Activated naive CD8-positive, alpha-beta T cell (primary cell): ENCODE data around the gene ORAI1.
"Not testable (repeated sequence)": the region's sequence is repeated elsewhere in the genome, so short reads cannot be mapped to it uniquely, and the experiment has no call there.

Experiments used
- H3K27ac Mint-ChIP-seq: one replicate; pipeline ENCODE4 v1.8.0; 2021; ENCODE audit warnings: mixed read lengths
- H3K27me3 Mint-ChIP-seq: one replicate; pipeline ENCODE4 v1.8.0; 2021; ENCODE audit warnings: mixed read lengths
- H3K36me3 Mint-ChIP-seq: one replicate; pipeline ENCODE4 v1.8.0; 2021; ENCODE audit warnings: mixed read lengths
- H3K4me1 Mint-ChIP-seq: one replicate; pipeline ENCODE4 v1.8.0; 2021; ENCODE audit warnings: low read depth, mixed read lengths
- H3K4me3 Mint-ChIP-seq: one replicate; pipeline ENCODE4 v1.8.0; 2021; ENCODE audit warnings: mild to moderate bottlenecking, mixed read lengths
- H3K9me3 Mint-ChIP-seq: one replicate; pipeline ENCODE4 v1.8.0; 2021; ENCODE audit warnings: low read depth, mixed read lengths

Gene ORAI1

DNA sequence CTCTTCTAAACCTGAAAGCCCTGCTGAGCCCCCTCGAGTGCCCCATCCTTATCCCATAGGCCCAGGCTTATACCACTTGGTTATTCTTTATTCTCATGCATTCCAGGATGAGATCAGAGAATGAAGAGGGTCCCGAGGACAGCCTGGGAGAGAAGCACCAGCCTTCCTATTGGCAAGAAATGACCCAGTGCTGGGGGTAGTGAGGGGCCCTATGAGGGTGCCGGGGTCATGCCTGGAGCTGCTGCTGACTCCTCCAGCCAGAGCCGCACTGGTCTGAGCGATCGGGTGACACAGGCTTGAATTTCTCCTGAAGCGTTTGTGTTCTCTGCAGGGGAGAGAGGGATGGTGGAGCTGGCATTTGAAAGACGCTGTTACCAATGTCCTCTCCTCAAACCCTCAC, 25.0 kb downstream of the ORAI1 start:
- Mint-ChIP-seq H3K27ac (no peak overlapping the region), H3K4me3 (no peak overlapping the region), H3K36me3 (peaks cover 2% of the 10 kb centered on the region), H3K9me3 (no peaks in the 10 kb centered on the region), H3K4me1 (peaks cover 25% of the 10 kb centered on the region), H3K27me3 (no peaks in the 10 kb centered on the region)

- no peaks in the 10 kb centered on the region for H3K9me3 Mint-ChIP-seq
- H3K4me1 Mint-ChIP-seq = peaks cover 34% of the 10 kb centered on the region
- H3K27me3 Mint-ChIP-seq = no peaks in the 10 kb centered on the region
- H3K36me3 Mint-ChIP-seq = peaks cover 2% of the 10 kb centered on the region
- H3K4me3 Mint-ChIP-seq = no peak overlapping the region
- H3K27ac Mint-ChIP-seq = no peak overlapping the region
Observed at GRCh38 chr12:121652767-121653497, 26.6 kb downstream of the ORAI1 start.

DNA sequence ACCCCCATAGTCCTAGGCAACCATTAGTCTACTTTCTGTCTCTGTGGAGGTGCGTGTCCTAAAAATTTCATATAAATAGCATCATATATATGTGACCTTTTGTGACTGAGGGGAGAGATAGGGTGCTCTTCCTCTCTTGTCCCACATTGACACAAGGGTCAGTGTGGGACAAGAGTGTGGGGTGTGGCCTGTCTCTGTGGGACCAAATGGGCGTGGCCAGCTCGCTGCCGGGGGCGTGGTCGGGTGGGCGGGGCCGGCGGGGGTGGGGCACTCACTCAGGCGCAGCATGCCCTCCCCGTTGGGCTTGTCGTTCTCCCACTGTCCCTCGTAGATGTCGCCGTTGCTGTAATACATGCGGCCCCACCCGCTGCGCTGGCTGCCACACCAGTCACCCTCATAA, 27.7 kb downstream of the ORAI1 start:
- Mint-ChIP-seq H3K27me3 (no peaks in the 10 kb centered on the region), H3K36me3 (peaks cover 2% of the 10 kb centered on the region), H3K4me1 (peaks cover 41% of the 10 kb centered on the region), H3K4me3 (no peak overlapping the region), H3K9me3 (no peaks in the 10 kb centered on the region), H3K27ac (no peak overlapping the region)

DNA sequence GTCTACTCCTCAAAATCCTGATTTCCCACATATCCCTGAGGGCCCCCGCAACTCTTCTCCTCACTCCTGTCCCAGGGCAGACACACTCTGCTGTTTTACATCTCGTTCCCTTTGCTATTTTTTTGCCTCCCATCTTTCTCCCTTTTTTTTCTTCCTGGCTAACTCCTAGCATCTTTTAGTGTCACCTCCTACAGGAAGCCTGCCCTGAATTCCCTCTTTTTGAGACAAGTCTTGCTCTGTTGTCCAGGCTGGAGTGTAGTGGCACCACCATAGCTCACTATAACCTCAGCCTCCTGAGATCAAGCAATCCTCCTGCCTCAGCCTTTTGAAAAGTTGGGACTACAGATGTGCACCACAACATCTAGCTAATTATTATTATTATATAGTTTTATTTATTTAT, 29.8 kb downstream of the ORAI1 start:
- H3K4me1 Mint-ChIP-seq = peaks cover 44% of the 10 kb centered on the region

DNA sequence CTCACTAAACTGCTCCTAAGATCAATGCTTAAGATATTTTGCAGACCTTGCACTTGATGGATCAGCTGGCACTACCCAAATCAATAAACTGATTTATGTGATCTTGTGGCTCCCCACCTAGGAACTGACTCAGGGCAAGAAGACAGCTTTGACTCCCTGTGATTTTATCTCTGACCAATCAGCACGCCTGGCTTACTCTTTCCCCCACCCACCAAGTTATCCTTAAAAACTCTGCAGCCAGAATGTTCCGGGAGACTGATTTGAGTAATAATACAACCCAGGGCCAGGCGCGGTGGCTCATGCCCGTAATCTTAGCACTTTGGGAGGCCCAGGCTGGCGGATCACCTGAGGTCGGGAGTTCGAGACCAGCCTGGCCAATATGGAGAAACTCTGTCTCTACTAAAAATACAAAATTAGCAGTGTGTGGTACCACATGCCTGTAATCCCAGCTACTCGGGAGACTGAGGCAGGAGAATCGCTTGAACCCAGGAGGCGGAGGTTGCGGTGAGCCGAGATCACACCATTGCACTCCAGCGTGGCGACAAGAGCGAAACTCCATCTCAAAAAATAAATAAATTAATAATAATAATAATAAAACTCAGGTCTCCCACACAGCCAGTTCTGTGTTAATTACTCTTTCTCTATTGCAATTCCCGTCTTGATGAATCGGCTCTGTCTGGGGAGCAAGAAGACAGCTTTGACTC, 31.1 kb downstream of the ORAI1 start:
- H3K4me1 Mint-ChIP-seq = peaks cover 56% of the 10 kb centered on the region
- peak overlapping the region; percentile 72 for H3K27ac Mint-ChIP-seq
- H3K36me3 Mint-ChIP-seq = peaks cover 2% of the 10 kb centered on the region
- no peaks in the 10 kb centered on the region for H3K9me3 Mint-ChIP-seq
- H3K27me3 Mint-ChIP-seq = no peaks in the 10 kb centered on the region
- H3K4me3 Mint-ChIP-seq = peak overlapping the region; percentile 33

More for the DNA sequence above, 29.8 kb downstream of the ORAI1 start:
- H3K4me3 Mint-ChIP-seq = no peak overlapping the region
- peaks cover 2% of the 10 kb centered on the region for H3K36me3 Mint-ChIP-seq
- no peaks in the 10 kb centered on the region for H3K9me3 Mint-ChIP-seq
- no peaks in the 10 kb centered on the region for H3K27me3 Mint-ChIP-seq
- H3K27ac Mint-ChIP-seq = no peak overlapping the region

DNA sequence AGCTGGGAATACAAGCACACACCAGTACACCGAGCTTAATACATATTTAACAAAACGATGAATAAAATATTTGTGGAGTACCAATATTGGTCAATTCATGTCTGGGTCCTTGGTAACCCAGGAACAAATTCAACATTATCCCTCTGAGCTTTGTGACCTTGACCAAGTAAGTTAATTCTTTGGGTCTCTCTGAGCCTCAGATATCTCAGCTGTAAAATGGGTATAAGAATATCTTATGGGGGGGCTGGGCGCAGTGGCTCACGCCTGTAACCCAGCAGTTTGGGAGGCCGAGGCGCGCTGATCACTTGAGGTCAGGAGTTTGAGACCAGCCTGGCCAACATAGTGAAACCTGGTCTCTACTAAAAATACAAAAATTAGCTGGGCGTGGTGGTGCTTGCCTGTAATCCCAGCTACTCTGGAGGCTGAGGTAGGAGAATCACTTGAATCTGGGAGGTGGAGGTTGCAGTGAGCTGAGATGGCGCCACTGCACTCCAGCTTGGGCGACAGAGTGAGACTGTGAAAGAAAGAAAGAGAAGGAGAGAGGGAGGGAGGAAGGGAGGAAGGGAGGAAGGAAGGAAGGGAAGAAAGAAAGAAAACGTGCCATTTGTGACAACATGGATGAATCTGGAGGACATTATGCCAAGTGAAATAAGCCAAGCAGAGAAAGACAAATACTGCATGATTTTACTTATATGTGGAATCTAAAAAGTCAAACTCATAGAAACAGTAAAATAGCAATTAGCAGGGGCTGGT, 35.2 kb downstream of the ORAI1 start:
- peak overlapping the region; percentile 66 for H3K27ac Mint-ChIP-seq
- not testable (repeated sequence) for H3K36me3 Mint-ChIP-seq, H3K9me3 Mint-ChIP-seq, H3K4me3 Mint-ChIP-seq, H3K27me3 Mint-ChIP-seq
- peaks cover 81% of the 10 kb centered on the region for H3K4me1 Mint-ChIP-seq

- Mint-ChIP-seq H3K9me3 (no peaks in the 10 kb centered on the region), H3K4me3 (peak overlapping the region; percentile 89), H3K36me3 (no peaks in the 10 kb centered on the region), H3K4me1 (peaks cover 74% of the 10 kb centered on the region), H3K27ac (peak overlapping the region; percentile 95), H3K27me3 (no peaks in the 10 kb centered on the region)
Observed at GRCh38 chr12:121663610-121663929, 37.2 kb downstream of the ORAI1 start.

GRCh38 chr12:121666829-121667228, 40.5 kb downstream of the ORAI1 start:
- not testable (repeated sequence) for H3K4me3 Mint-ChIP-seq, H3K36me3 Mint-ChIP-seq, H3K27me3 Mint-ChIP-seq, H3K9me3 Mint-ChIP-seq
- peaks cover 56% of the 10 kb centered on the region for H3K4me1 Mint-ChIP-seq
- peak overlapping the region; percentile 85 for H3K27ac Mint-ChIP-seq

- Mint-ChIP-seq H3K27me3 (no peaks in the 10 kb centered on the region), H3K27ac (peak overlapping the region; percentile 72), H3K4me1 (peaks cover 52% of the 10 kb centered on the region), H3K9me3 (no peaks in the 10 kb centered on the region), H3K36me3 (no peaks in the 10 kb centered on the region), H3K4me3 (no peak overlapping the region)
Observed at GRCh38 chr12:121668750-121669520, 42.6 kb downstream of the ORAI1 start.

DNA sequence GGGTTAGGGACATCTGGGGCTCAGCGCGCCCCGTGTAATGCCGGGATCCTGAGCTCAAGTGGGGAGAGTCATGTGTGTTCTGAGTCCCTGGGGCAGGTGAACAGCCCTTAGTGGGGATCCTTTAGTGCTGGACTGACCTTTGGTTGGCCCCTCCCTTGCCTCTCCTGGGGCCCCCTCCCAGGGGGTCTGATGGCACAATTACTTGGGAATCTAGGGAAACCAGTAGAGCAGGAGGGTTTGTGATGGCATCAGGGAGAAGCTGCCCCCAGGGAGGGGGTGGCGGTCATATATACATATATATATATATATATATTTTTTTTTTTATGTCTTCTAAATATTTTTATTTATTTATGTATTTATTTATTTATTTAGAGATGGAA, 43.2 kb downstream of the ORAI1 start, which contains the start of gene MORN3:
Gene MORN3, minus strand, starts transcription at position 134 of the 380 bp plus-strand sequence. CDS start 171 bp downstream, outside the sequence.
- Mint-ChIP-seq H3K4me1 (peaks cover 46% of the 10 kb centered on the region), H3K27me3 (no peaks in the 10 kb centered on the region), H3K36me3 (no peaks in the 10 kb centered on the region), H3K27ac (peak within 1 kb of the TSS; percentile 72), H3K4me3 (no peak within 1 kb of the TSS), H3K9me3 (no peaks in the 10 kb centered on the region)

- Mint-ChIP-seq H3K36me3 (no peaks in the 10 kb centered on the region), H3K4me1 (peaks cover 27% of the 10 kb centered on the region), H3K9me3 (no peaks in the 10 kb centered on the region), H3K4me3 (peak overlapping the region; percentile 92), H3K27ac (peak overlapping the region; percentile 97), H3K27me3 (no peaks in the 10 kb centered on the region)
Observed at GRCh38 chr12:121673013-121673511, 46.7 kb downstream of the ORAI1 start.

DNA sequence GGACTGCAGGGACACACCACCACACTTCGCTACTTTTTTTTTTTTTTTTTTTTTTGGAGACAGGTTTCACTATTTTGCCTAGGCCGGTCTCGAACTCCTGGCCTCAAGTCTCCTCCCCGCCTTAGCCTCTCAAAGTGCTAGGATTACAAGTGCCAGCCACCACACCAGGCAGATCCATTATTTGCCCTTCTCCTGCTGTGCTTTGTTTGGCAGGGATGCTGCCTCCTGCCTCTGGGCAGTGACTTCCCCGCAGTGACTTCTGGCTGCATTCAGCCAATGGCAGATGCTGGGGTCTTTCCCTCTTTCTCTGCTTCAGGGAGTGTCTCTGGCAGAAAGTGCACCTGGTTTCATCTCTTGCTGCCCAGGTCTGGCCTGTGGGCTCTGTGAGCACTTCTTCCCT, 49.9 kb downstream of the ORAI1 start:
- H3K9me3 Mint-ChIP-seq = no peaks in the 10 kb centered on the region
- H3K4me3 Mint-ChIP-seq = no peak overlapping the region
- H3K36me3 Mint-ChIP-seq = no peaks in the 10 kb centered on the region
- peaks cover 20% of the 10 kb centered on the region for H3K4me1 Mint-ChIP-seq
- no peak overlapping the region for H3K27ac Mint-ChIP-seq
- H3K27me3 Mint-ChIP-seq = no peaks in the 10 kb centered on the region

GRCh38 chr12:121678305-121678704, 52.0 kb downstream of the ORAI1 start:
- H3K4me3 Mint-ChIP-seq = no peak overlapping the region
- H3K9me3 Mint-ChIP-seq = no peaks in the 10 kb centered on the region
- H3K27ac Mint-ChIP-seq = no peak overlapping the region
- peaks cover 10% of the 10 kb centered on the region for H3K4me1 Mint-ChIP-seq
- no peaks in the 10 kb centered on the region for H3K27me3 Mint-ChIP-seq
- H3K36me3 Mint-ChIP-seq = no peaks in the 10 kb centered on the region

DNA sequence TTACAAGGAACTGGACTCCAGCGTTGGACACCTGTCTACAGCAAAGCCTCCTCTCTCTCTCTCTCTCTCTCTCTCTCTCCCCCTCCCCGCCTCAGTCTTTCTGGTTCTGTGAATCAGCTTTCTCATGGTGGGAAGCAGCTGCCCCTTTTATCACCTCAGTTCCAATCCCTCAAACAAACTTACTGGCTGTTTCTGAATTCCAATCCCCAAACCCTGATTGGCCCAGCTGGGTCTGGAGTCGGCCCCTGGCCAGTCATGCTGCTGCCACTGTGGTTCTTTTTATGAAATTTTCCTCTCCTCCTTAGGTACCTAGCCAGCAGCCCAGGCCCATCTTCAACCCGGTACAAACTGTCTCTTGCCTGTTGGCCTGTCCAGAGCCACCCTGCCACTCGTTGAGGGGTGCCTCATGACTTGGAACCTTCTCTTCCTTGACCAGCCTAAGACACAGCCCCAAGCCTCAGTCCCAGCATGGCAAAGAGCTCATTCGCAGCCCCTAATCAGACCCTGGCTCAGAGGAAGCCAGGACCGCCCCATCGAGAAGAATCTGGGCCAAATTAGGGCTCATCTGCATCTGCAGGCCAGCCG, 52.5 kb downstream of the ORAI1 start:
- Mint-ChIP-seq H3K9me3 (no peaks in the 10 kb centered on the region), H3K27me3 (no peaks in the 10 kb centered on the region), H3K27ac (no peak overlapping the region), H3K4me3 (no peak overlapping the region), H3K4me1 (peaks cover 6% of the 10 kb centered on the region), H3K36me3 (no peaks in the 10 kb centered on the region)
